ENCODE data around the gene DDX6. TPM values are rescaled to one million over a fixed set of nuclear protein-coding genes. Genes with fewer than 3 reads are reported as not detected.
"Not testable (repeated sequence)": the region's sequence is repeated elsewhere in the genome, so short reads cannot be mapped to it uniquely, and the experiment has no call there.

DDX6 gene
- total RNA-seq, 4 donors from 2014 or later, result 92.9 to 113 (median 105) TPM

DNA sequence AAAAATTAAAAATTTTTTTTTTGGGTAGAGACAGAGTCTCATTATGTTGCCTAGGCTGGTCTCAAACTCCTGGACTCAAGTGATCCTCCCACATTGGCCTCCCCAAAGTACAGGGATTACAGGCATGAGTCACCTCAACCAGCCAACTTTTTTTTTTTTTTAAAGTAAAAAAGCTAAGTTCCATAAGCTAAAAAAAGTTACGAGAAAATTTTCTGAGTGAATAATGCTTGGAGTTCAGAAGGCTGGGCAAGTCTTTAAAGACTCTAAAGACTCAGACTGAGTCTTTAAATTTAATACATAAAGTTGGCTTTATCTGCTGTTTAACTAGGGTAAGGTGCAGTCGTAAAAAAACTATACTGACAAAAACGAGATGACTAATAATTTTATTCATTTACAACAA lies 5.6 kb downstream of the DDX6 start:
- no peaks in the 10 kb centered on the region for H3K9me3 ChIP-seq
- H3K4me1 ChIP-seq, result peaks cover 67 to 89% (median 88%) of the 10 kb centered on the region in 4 donors
- peaks cover 12 to 48% (median 29%) of the 10 kb centered on the region in 4 donors for H3K36me3 ChIP-seq
- peak overlapping the region; percentile 16 to 100 (median 68) for H3K27ac ChIP-seq (replicated peaks in 1 of 4)
- H3K27me3 ChIP-seq, result no peaks in the 10 kb centered on the region
- no peak overlapping the region for H3K4me3 ChIP-seq
- DNase-seq (ENCODE audit: extremely low spot score), result no peak
- intact Hi-C loops (cut with DNase I), result loop anchor here (5.0 kb wide), 1 partner anchor 147 kb away; no protein-coding TSS in a partner anchor
- TF ChIP-seq, protein P1, sequence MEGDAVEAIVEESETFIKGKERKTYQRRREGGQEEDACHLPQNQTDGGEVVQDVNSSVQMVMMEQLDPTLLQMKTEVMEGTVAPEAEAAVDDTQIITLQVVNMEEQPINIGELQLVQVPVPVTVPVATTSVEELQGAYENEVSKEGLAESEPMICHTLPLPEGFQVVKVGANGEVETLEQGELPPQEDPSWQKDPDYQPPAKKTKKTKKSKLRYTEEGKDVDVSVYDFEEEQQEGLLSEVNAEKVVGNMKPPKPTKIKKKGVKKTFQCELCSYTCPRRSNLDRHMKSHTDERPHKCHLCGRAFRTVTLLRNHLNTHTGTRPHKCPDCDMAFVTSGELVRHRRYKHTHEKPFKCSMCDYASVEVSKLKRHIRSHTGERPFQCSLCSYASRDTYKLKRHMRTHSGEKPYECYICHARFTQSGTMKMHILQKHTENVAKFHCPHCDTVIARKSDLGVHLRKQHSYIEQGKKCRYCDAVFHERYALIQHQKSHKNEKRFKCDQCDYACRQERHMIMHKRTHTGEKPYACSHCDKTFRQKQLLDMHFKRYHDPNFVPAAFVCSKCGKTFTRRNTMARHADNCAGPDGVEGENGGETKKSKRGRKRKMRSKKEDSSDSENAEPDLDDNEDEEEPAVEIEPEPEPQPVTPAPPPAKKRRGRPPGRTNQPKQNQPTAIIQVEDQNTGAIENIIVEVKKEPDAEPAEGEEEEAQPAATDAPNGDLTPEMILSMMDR (IDR thresholded peaks at IDR 0.05), result no peak
- no peak for TF ChIP-seq POLR2AphosphoS5 (IDR thresholded peaks at IDR 0.05)
- no peak for TF ChIP-seq POLR2A (IDR thresholded peaks at IDR 0.05; ENCODE audit: low read depth)
- 30% methylated on average over 3 of the region's 3 CpGs for WGBS

DNA sequence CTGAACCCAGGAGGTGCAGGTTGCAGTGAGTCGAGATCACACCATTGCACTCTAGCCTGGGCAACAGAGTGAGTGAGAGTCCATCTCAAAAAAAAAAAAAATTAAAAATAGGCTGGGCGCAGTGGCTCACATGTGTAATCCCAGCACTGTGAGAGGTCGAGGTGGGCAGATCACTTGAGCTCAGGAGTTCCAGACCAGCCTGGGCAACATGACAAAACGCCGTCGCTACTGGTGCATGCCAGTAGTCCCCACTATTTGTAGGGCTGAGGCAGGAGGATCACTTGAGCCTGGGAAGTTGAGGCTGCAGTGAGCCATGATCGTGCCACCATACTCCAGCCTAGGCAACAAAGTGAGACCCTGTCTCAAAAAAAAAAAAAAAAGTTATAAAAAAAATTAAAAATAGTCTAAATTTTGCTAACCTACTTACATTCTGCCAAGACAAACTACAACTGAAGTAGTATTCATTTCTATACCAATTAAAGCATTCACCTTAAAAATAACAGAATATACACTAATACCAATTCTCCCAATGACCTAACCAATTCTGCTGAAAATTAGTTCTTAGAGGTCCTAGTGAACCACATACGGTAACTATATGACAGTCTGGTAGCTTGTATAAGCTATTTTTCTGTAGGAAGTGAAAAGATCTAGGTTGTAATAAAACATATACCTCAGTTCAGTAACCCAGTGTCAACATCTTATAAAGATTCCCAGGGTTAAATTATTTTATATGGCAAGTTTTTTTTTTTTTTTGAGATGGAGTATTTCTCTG lies 7.1 kb downstream of the DDX6 start:
- peak overlapping the region in 2 of 4 donors; percentile 98 to 100 for H3K27ac ChIP-seq (replicated peaks in 1 of 4)
- H3K27me3 ChIP-seq, result no peaks in the 10 kb centered on the region
- peaks cover 22 to 62% (median 42%) of the 10 kb centered on the region in 4 donors for H3K36me3 ChIP-seq
- intact Hi-C loops (cut with DNase I), result no loop called here
- 61% methylated on average over 8 of the region's 8 CpGs for WGBS
- H3K9me3 ChIP-seq, result no peaks in the 10 kb centered on the region
- H3K4me3 ChIP-seq, result no peak overlapping the region
- peaks cover 65 to 94% (median 89%) of the 10 kb centered on the region in 4 donors for H3K4me1 ChIP-seq
- TF ChIP-seq, protein P1 (IDR thresholded peaks at IDR 0.05), result no peak
- TF ChIP-seq POLR2A (IDR thresholded peaks at IDR 0.05; ENCODE audit: low read depth) (no peak), POLR2AphosphoS5 (IDR thresholded peaks at IDR 0.05) (no peak), EP300 (IDR thresholded peaks at IDR 0.05) (no peak)
- DNase-seq (ENCODE audit: extremely low spot score), result no peak

DNA sequence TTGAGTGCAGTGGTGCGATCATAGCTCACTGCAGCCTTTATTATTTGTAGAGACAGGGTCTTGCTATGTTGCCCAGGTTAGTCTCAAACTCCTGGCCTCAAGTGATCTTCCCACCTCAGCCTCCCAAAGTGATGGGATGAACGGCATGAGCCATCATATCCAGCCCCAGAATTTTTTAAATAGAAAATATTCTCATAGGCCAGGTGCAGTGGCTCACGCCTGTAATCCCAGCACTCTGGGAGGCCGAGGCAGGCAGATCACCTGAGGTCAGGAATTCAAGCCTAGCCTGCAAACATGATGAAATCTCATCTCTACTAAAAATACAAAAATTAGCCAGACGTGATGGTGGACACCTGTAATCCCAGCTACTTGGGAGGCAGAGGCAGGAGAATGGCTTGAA lies 7.6 kb downstream of the DDX6 start:
- intact Hi-C loops (cut with DNase I); DNase-seq (ENCODE audit: extremely low spot score); H3K27me3 ChIP-seq; H3K4me3 ChIP-seq; H3K9me3 ChIP-seq: not testable (repeated sequence)
- H3K27ac ChIP-seq (replicated peaks in 1 of 4), result peak overlapping the region in 2 of 4 donors; percentile 98 to 100
- H3K4me1 ChIP-seq, result peaks cover 59 to 94% (median 83%) of the 10 kb centered on the region in 4 donors
- peaks cover 28 to 68% (median 48%) of the 10 kb centered on the region in 4 donors for H3K36me3 ChIP-seq
- WGBS, result 71% methylated on average over 4 of the region's 5 CpGs

DNA sequence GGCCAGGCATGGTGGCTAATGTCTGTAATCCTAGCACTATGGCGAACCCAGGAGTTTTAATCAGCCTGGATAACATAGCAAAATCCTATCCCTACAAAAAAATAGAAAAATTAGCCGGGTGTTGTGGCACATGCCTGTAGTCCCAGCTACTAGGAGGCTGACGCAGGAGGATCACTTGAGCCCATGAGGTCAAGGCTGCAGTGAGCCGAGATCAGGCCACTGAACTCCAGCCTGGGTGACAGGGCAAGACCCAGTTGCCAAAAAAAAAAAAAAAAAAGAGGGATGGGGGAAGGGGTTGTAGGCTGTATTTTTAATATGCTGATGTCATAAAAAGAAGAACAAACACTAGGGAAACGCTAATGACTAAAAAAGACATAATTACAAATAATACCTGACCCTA lies 12.1 kb downstream of the DDX6 start:
- TF ChIP-seq, protein P1 (IDR thresholded peaks at IDR 0.05), result no peak
- TF ChIP-seq POLR2AphosphoS5 (IDR thresholded peaks at IDR 0.05) (no peak), POLR2A (IDR thresholded peaks at IDR 0.05; ENCODE audit: low read depth) (no peak), EP300 (IDR thresholded peaks at IDR 0.05) (no peak)
- 89% methylated on average over 5 of the region's 5 CpGs for WGBS
- Histone ChIP-seq H3K4me1 (peaks cover 37 to 91% (median 68%) of the 10 kb centered on the region in 4 donors), H3K27me3 (no peaks in the 10 kb centered on the region), H3K27ac (replicated peaks in 1 of 4) (no peak overlapping the region), H3K36me3 (peaks cover 39 to 89% (median 76%) of the 10 kb centered on the region in 4 donors), H3K9me3 (no peaks in the 10 kb centered on the region), H3K4me3 (no peak overlapping the region)
- intact Hi-C loops (cut with DNase I), result no loop called here
- no peak for DNase-seq (ENCODE audit: extremely low spot score)

DNA sequence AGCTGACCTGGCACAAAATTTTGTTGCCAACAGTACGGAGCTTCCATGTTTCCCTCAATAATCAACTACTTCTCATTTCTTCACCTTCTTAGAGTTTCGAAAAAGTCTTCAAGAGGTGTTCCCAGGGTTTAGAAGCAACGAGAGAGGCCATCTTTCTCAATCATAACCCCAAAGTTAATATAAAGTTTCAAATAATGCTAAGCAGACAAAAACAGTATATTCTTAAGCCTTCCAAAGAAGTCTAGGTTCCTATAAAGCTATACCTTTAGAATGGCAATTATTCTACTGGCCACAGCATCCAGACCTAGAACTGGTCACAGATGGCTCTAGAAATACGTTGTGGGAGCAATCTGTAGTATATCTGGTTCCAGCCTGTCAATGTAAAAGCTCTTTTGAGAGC lies 16.9 kb downstream of the DDX6 start:
- peaks cover 22 to 57% (median 52%) of the 10 kb centered on the region in 4 donors for H3K36me3 ChIP-seq
- no peak for DNase-seq (ENCODE audit: extremely low spot score)
- intact Hi-C loops (cut with DNase I), result no loop called here

More for the DNA sequence above, 16.9 kb downstream of the DDX6 start:
- H3K4me1 ChIP-seq, result peaks cover 62 to 96% (median 78%) of the 10 kb centered on the region in 4 donors
- peak overlapping the region in 1 of 4 donors; percentile 22 for H3K27ac ChIP-seq (replicated peaks in 1 of 4)
- no peak for TF ChIP-seq POLR2A (IDR thresholded peaks at IDR 0.05; ENCODE audit: low read depth)
- TF ChIP-seq, protein P1 (IDR thresholded peaks at IDR 0.05), result no peak
- no peak for TF ChIP-seq POLR2AphosphoS5 (IDR thresholded peaks at IDR 0.05)
- no peak for TF ChIP-seq EP300 (IDR thresholded peaks at IDR 0.05)
- H3K9me3 ChIP-seq, result no peaks in the 10 kb centered on the region
- WGBS, result 53% methylated on average over 4 of the region's 4 CpGs
- no peaks in the 10 kb centered on the region for H3K27me3 ChIP-seq
- H3K4me3 ChIP-seq, result no peak overlapping the region

Measured in esophagus muscularis mucosa (tissue), 4 donors.